Activated T-helper 9 cell treated with anti-CD3 and anti-CD28 coated beads, Interleukin-2, amount 50 U/mL, for 16 hours (primary cell): ENCODE data around the gene RPH3AL.

ENCODE experiments used
- DNase-seq: peaks from one replicate; pipeline ENCODE4 v3.0.0-alpha.2; 2020; ENCODE audit warnings: low read depth

RPH3AL gene

DNA sequence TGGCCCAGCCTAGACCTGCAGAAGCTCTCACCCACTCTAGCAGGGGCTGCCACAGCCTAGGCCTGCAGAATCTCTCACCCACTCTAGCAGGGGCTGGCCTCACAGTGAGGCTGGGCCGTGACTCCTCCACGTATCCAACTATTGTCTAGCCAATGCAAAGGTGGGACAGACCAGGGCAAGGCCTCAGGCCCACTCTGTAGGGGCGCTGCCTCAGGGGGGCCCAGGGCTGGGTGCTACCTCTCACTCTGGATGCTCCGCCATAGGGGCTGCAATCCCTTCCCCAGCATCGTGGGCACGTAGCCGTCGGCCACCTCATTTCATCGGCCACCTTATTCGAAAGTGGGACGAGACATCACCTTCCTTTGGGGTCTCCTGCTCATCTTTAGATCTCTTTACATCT lies 51.7 kb downstream of the RPH3AL start:
- DNase-seq = no peak

DNA sequence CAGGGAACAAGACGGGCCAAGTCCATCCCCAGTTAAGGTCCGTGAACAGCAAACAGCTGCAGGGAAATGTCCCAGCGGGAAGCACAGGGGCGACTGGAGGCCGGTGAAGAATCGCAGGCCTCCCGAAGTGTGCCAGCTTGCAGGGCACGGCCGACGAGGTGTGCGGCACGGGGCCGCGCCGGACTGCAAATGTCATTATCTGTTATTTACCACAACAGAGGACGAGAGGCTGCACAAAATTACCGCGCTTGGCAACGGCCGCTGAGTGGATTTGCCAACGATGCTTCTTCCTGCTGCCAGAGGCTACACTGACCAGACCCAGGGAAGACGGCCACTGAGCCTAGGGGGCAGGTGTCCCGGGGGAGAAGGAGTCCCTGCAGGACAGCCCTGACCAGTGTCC lies 53.1 kb downstream of the RPH3AL start:
- no peak for DNase-seq

- DNase-seq = no peak
Observed at GRCh38 chr17:298791-299450, 53.7 kb downstream of the RPH3AL start.

DNA sequence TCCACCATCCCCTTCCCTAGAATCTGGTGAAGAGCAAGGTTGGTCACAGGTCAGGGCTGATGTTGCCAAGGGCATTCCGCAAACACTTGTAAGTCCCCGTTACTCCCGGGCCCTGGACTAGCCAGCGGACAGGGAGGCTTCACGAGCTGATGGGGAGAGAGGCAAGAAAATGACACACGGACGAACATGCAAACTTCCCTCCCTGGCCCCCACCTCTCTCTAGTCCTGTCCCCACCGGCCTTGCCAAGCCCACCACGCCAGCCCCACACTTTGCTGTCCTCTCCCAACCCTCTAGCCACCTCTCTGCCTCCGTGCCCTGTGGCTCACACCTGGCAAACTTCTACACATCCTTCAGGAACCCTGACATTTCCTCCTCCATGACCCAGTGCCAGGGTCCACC lies 54.8 kb downstream of the RPH3AL start:
- DNase-seq = no peak

- DNase-seq = no peak
Observed at GRCh38 chr17:296906-297690, 55.5 kb downstream of the RPH3AL start.

DNA sequence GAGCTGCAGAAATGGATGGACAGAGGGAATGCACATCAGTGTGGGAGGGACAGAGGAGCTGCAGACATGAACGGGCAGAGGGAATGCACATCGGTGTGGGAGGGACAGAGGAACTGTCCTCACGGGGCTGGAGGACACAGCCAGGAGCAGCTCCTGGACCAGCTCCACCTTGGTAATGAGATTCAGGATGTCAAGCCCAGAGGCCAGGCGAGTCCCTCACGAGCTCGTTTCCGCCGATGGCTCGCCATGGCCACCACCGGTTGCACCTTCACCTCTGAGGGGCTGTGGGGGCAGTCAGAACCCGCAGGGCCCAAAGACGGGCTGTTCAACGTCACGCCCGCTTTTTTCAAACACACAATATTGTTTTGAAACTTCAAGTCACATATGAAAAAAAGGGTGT lies 56.2 kb downstream of the RPH3AL start:
- no peak for DNase-seq

DNA sequence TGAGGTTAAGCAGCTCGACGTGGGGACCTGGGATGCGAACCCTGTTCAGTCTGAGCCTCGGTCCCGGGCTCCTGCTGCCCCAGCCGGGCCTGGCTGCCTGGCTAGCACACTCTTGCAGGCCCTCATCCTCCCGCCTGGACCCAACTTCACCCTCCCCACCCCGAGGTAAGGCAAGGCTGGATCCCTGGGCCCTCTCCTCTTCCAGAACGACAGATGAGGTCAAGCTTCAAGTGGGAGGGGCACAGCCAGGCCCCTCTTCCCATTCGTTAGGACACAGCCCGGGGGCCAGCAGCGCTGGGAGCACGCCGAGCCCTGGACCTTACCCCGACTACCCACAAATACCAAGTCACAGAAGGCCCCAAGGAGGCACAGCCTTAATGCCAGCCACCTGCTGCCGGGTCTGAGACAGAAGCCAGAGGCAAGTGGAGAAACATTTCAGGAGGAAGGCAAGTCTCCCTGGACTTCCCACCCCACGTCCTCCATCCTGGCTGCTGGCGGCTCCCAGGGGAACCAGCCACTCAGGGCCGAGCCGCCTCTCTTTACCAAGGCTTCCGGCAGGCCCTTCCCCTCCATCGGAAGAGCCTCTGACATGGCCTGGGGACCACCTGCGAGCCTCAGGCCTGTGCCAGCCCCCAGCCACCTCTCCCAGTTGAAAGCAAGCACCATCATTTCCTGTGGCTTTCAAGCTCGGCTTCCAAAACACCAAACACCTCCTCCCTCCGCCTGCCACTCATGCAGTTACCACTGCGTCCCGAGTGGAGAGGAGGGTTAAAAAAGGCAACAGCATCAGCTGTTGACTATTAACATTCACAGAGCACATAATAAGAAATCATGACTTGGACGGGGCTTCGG lies 59.9 kb downstream of the RPH3AL start:
- no peak for DNase-seq

GRCh38 chr17:292016-292415 lies 60.6 kb downstream of the RPH3AL start:
- DNase-seq = no peak

- no peak for DNase-seq
Observed at GRCh38 chr17:291587-291986, 61.0 kb downstream of the RPH3AL start.

DNA sequence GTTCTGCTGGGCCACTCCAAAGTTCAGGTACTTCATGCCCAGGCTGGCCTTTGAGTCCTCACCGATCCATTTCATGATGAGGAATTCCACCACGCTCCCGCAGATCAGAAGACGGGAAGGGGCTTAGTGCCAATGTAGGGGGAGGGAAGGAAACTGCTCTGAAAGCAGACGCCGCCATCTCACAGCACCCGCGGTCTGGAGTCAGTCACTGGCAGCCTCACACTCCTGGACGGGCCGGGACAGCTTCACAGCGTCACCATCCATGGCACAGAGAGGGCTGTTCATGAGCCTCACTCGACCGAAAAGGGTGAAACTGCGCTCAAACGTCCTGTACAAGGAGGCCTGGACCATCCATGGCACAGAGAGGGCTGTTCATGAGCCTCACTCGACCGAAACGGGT lies 62.0 kb downstream of the RPH3AL start:
- DNase-seq = no peak

DNA sequence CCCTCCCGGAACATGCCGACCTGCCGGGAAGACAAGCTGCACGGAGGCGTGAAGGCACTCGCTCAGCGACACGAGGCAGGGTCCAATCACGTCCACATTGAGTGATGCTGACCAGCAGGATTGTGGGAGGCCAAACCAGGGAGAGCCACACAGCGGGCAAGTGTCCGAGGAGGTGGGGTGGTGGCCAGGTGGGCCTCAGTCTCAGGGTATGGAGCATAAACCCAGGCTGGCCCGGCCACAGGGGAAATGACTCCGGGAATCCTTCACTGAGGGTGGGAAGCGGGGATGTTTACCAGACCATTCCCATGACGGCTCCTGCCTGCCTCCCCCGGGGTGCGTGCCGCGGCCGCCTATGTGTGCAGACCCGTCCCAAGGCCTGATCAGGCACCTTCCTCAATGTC lies 62.5 kb downstream of the RPH3AL start:
- DNase-seq = no peak

GRCh38 chr17:289409-289808 lies 63.2 kb downstream of the RPH3AL start:
- DNase-seq = no peak

GRCh38 chr17:288802-289356 lies 63.7 kb downstream of the RPH3AL start:
- no peak for DNase-seq

DNA sequence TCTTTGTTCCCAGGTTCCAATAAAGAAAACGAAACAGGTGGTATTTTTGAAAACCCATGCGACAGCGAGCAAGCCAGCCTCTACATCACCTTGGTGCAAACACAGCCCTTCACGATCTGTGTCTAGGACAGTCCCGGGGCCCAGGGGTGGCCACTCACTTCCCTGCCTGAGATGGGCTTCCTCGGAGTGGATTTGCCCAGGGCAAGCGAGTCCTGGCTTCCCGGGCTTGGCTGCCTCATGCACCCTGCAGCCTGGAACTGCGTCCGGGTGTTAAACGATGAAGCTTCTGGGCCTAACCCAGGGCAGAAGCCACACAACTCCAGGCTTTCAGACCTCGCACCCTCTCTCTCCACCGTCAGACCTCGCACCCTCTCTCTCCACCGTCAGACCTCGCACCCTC lies 66.0 kb downstream of the RPH3AL start:
- no peak for DNase-seq

DNA sequence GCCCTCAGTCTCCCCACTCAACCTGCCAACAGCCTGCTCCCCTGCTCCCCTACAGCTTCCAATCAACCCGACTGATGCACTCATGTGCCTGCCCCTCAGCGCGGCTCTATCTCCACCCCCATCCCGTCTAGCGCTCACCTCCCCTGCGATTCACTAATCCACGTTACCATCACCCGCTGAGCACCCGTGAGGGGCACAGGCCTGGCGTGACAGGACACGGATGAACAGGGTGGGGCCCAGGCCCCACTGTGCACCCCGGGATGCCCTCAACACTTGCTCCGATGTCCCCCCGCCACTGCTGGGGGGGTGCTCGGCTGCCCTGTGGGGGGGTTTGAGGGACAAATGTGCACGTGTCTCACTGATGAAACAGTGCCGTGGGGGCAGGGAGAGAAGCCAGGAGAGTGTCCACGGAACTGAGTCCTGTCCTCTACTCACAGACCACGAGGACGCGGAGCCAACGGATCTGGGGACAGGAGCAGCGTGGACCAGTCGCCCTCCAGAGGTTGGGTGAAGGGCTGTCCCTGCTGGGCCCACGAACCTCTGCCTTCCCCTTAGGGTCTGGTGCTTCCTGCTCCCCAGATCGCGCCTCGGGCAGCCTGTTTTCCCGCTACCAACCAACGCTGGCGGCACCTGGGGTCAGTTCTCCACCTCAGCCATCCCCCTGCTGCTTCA lies 66.7 kb downstream of the RPH3AL start:
- DNase-seq = no peak

GRCh38 chr17:284676-285355 lies 67.8 kb downstream of the RPH3AL start:
- no peak for DNase-seq

DNA sequence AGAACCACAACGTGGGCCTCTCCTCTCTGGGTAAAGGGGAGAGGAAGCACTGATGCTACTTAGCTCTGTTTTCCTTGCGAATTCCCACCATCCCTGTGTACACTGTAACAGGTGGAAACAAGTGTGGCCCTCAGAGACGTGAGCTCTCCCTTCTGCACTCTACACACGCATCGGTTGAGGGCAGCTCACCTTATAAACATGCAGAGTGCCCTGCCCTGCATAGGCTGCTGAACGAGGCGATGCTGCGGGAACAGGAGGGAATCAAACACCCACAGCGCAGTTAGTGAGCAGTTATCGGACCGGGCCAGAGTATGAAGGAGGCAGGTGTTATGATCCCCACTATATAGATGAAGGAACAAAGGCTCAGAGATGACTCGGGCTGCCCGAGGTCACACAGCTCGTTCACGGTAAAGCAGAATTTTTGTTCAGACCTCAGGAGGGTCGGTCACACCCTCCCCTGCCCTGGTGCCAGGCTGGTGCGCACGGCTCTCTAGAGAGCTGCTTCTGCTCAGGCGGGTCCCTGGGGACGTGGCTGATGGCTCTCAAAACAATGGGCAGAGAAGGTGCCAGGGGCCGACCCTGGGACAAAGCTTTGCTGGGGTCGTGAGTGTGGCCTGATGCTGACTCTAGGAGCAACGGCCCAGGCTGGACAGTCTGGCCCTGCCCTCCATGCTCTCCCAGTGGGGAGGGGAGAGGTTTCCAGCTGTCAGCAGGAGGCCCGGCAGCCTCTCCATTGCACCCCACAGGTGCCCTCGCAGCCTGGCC lies 68.5 kb downstream of the RPH3AL start:
- no peak for DNase-seq

- DNase-seq = no peak
Observed at GRCh38 chr17:282912-283882, 69.4 kb downstream of the RPH3AL start.
